Glutamatergic neuron (in vitro differentiated cells): Measurements from ENCODE around the gene TLE2. TPM values are rescaled to one million over a fixed set of nuclear protein-coding genes. Genes with fewer than 3 reads are reported as not detected.

Experiments
- DNase-seq: peaks from one replicate; pipeline ENCODE4 v3.0.0; 2022
- H3K27ac Mint-ChIP-seq: one replicate; pipeline ENCODE4 v1.8.0; 2020; ENCODE audit warnings: mild to moderate bottlenecking, mixed read lengths, inconsistent platforms; ENCODE audit not compliant: unreplicated experiment
- H3K27me3 Mint-ChIP-seq: one replicate; pipeline ENCODE4 v1.8.0; 2020; ENCODE audit warnings: mild to moderate bottlenecking, moderate library complexity, mixed read lengths, inconsistent platforms; ENCODE audit not compliant: unreplicated experiment
- H3K36me3 Mint-ChIP-seq: one replicate; pipeline ENCODE4 v1.8.0; 2020; ENCODE audit warnings: mild to moderate bottlenecking, mixed read lengths, inconsistent platforms; ENCODE audit not compliant: unreplicated experiment
- H3K4me1 Mint-ChIP-seq: one replicate; pipeline ENCODE4 v1.8.0; 2020; ENCODE audit warnings: mild to moderate bottlenecking, low read depth, mixed read lengths, inconsistent platforms; ENCODE audit not compliant: unreplicated experiment
- H3K4me3 Mint-ChIP-seq: one replicate; pipeline ENCODE4 v1.8.0; 2020; ENCODE audit warnings: mild to moderate bottlenecking, mixed read lengths, inconsistent platforms; ENCODE audit not compliant: unreplicated experiment
- H3K9me3 Mint-ChIP-seq: one replicate; pipeline ENCODE4 v1.8.0; 2020; ENCODE audit warnings: mild to moderate bottlenecking, moderate library complexity, mixed read lengths, inconsistent platforms; ENCODE audit not compliant: unreplicated experiment
- total RNA-seq: library from RNA; stranded (reverse); fragmentation: NEBNext Ultra II Directional; extraction: Animal tissue kit (Norgen Biotek cat#: 25700); gene quantifications from one replicate; pipeline ENCODE4 v1.2.1, GENCODE V29; 2021; ENCODE audit not compliant: unreplicated experiment
- TF ChIP-seq, protein P1 (sequence below): fragments of 200-600 bp; sonication (generic); IDR thresholded peaks from one replicate; pipeline ENCODE4 v1.5.0; 2021; ENCODE audit not compliant: partially characterized antibody, unreplicated experiment

The TLE2 gene
- total RNA-seq, 1 donor from 2014 or later = not detected

DNA sequence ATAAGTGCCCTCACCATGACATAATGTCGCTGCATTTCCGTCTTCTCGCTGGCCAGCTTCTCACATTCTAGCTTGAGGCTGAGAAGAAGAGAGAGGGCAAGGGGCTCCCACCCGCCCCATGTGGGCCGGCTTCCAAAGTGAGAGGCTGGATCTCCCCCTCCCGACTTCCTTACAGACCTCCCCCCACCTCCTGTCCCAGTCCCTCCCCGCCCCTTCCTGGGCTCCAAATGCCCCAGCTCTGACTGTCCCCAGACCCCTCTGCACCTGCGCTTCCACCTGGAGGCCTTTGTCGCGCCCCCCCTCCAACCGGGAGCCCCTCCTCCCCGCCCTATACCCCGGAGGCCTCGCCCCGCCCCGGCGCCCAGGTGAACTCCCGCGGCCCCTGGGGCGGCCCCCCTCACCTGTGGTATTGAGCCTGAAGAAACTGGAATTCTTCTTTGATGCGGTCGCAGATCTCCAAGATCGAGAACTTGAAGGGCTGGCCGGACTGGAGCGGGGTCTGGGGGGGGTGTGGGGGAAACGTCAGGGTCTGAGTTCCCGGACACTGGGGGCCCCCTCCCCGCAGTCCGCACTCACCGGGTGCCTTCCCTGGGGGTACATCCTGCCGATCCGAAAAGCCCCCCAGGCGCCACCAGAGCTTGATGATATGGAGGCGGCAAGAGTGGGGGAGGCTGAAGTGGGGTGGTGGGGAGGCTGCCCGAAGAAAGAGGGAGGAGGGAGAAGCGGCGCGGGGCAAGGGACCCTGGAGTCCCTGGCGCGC, 595 bp downstream of the TLE2 start:
- Mint-ChIP-seq H3K36me3 (no peaks in the 10 kb centered on the region), H3K4me3 (no peak overlapping the region), H3K4me1 (no peaks in the 10 kb centered on the region), H3K27me3 (peaks cover 34% of the 10 kb centered on the region), H3K27ac (no peak overlapping the region), H3K9me3 (peaks cover 6% of the 10 kb centered on the region)
- DNase-seq = no peak
- TF ChIP-seq, protein P1, sequence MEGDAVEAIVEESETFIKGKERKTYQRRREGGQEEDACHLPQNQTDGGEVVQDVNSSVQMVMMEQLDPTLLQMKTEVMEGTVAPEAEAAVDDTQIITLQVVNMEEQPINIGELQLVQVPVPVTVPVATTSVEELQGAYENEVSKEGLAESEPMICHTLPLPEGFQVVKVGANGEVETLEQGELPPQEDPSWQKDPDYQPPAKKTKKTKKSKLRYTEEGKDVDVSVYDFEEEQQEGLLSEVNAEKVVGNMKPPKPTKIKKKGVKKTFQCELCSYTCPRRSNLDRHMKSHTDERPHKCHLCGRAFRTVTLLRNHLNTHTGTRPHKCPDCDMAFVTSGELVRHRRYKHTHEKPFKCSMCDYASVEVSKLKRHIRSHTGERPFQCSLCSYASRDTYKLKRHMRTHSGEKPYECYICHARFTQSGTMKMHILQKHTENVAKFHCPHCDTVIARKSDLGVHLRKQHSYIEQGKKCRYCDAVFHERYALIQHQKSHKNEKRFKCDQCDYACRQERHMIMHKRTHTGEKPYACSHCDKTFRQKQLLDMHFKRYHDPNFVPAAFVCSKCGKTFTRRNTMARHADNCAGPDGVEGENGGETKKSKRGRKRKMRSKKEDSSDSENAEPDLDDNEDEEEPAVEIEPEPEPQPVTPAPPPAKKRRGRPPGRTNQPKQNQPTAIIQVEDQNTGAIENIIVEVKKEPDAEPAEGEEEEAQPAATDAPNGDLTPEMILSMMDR = no peak

- TF ChIP-seq, protein P1 = no peak
- Mint-ChIP-seq H3K9me3 (peaks cover 6% of the 10 kb centered on the region), H3K36me3 (no peaks in the 10 kb centered on the region), H3K4me1 (no peaks in the 10 kb centered on the region), H3K27me3 (peaks cover 36% of the 10 kb centered on the region), H3K4me3 (no peak overlapping the region), H3K27ac (no peak overlapping the region)
- no peak for DNase-seq
These were observed 1.1 kb downstream of the TLE2 start for GRCh38 chr19:3027981-3028304.

GRCh38 chr19:3027292-3027691, 1.8 kb downstream of the TLE2 start:
- H3K4me1 Mint-ChIP-seq = no peaks in the 10 kb centered on the region
- peaks cover 34% of the 10 kb centered on the region for H3K27me3 Mint-ChIP-seq
- H3K27ac Mint-ChIP-seq = no peak overlapping the region
- TF ChIP-seq, protein P1 = no peak
- H3K36me3 Mint-ChIP-seq = no peaks in the 10 kb centered on the region
- H3K4me3 Mint-ChIP-seq = no peak overlapping the region
- no peak for DNase-seq
- peaks cover 7% of the 10 kb centered on the region for H3K9me3 Mint-ChIP-seq

- TF ChIP-seq, protein P1 = no peak
- no peaks in the 10 kb centered on the region for H3K36me3 Mint-ChIP-seq
- no peaks in the 10 kb centered on the region for H3K4me1 Mint-ChIP-seq
- H3K27me3 Mint-ChIP-seq = peaks cover 28% of the 10 kb centered on the region
- H3K27ac Mint-ChIP-seq = no peak overlapping the region
- H3K4me3 Mint-ChIP-seq = no peak overlapping the region
- no peak for DNase-seq
- H3K9me3 Mint-ChIP-seq = peaks cover 7% of the 10 kb centered on the region
These were observed 2.3 kb downstream of the TLE2 start for GRCh38 chr19:3026768-3027167.

- peaks cover 3% of the 10 kb centered on the region for H3K9me3 Mint-ChIP-seq
- peaks cover 19% of the 10 kb centered on the region for H3K27me3 Mint-ChIP-seq
- TF ChIP-seq, protein P1 = no peak
- H3K27ac Mint-ChIP-seq = no peak overlapping the region
- H3K4me1 Mint-ChIP-seq = no peaks in the 10 kb centered on the region
- DNase-seq = no peak
- H3K36me3 Mint-ChIP-seq = no peaks in the 10 kb centered on the region
- H3K4me3 Mint-ChIP-seq = no peak overlapping the region
These were observed 3.6 kb downstream of the TLE2 start for GRCh38 chr19:3025549-3025886.
